GM12892 (cell line): Measurements from ENCODE around the gene ATPAF1.

ENCODE experiments used
- DNase-seq: peaks from one replicate; pipeline ENCODE4 v3.0.0; 2011; ENCODE audit not compliant: insufficient read length
- FAIRE-seq: peaks from 2 replicates; lab custom pipeline; 2011; peaks lifted over from hg19 to GRCh38; lab: Jason Lieb, UNC
- POLR2A ChIP-seq: IDR thresholded peaks from 2 replicates; pipeline ENCODE4 v1.6.1; 2011; ENCODE audit warnings: low read depth, low read length, control low read depth
- POLR2AphosphoS5 ChIP-seq: IDR thresholded peaks from 2 replicates; pipeline ENCODE4 v1.6.1; 2011; ENCODE audit warnings: low read depth, low read length, control low read depth
- TAF1 ChIP-seq: IDR thresholded peaks from 2 replicates; pipeline ENCODE4 v1.6.1; 2011; ENCODE audit warnings: low read depth, mild to moderate bottlenecking, control low read depth, low read length, borderline replicate concordance

Gene ATPAF1

DNA sequence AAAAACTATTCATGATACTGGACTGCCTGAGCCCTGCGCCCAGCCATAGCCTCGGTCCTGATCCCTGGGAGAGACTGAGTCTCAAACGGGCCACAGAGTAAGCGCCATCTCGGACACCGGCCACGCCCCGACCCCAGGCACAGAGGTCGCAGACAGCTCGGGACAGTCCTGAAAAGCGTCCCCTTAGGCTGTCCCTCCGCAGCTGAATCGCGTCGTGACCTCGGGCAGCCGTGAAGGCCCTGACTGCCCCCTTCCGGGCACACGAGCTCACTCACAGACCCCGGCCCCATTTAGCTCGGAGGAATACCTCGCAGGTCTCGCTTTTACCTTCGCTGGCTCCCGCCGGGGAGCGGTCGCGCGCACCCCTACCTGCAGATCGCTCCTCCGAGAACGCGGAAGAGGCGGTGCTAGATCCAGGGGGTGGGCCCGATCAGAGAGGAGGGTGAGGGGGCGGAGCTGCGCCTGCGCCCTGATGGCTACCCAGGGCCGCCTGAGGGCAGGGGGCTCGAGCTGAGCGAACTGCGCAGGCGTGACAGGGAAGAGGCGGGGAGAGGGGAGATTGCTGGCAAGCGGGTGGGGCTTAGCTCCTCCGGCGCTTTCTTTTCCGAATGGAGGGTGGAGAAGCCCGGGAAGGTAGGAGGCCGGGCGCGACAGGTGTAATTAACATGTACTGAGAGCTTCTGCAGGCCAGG lies 64.2 kb downstream of the ATPAF1 start, which contains the start of gene MKNK1:
TSS of gene MKNK1 (minus strand) at position 411 of the 692 bp plus-strand sequence. CDS start 20,941 bp downstream, outside the sequence.
- peak; percentile 17; the same call in 1 of the 2 replicates for TF ChIP-seq TAF1
- peak; percentile 88 for TF ChIP-seq POLR2AphosphoS5
- peak; percentile 93 for TF ChIP-seq POLR2A
- DNase-seq (peak; percentile 99), FAIRE-seq (peak; percentile 98)

DNA sequence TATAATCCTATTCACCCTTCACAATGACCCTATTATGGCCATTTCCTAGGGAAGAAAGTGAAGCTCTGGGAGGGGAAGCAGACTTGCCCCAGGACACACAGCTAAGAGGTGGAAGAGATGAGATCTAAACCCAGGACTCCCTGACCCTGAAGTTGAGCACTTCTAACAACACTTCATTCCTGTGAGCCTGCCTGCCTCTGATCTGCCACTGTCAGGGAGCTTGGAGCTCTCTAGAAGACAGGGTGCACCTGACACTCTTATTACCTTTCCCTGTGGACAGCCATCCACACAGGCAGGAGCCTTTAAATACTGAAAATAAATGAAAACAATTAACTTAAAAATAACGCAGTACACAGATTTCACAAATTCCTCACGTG lies 64.7 kb downstream of the ATPAF1 start:
- no peak for FAIRE-seq
- no peak for DNase-seq
- TF ChIP-seq POLR2A (no peak), TAF1 (no peak), POLR2AphosphoS5 (no peak)

DNA sequence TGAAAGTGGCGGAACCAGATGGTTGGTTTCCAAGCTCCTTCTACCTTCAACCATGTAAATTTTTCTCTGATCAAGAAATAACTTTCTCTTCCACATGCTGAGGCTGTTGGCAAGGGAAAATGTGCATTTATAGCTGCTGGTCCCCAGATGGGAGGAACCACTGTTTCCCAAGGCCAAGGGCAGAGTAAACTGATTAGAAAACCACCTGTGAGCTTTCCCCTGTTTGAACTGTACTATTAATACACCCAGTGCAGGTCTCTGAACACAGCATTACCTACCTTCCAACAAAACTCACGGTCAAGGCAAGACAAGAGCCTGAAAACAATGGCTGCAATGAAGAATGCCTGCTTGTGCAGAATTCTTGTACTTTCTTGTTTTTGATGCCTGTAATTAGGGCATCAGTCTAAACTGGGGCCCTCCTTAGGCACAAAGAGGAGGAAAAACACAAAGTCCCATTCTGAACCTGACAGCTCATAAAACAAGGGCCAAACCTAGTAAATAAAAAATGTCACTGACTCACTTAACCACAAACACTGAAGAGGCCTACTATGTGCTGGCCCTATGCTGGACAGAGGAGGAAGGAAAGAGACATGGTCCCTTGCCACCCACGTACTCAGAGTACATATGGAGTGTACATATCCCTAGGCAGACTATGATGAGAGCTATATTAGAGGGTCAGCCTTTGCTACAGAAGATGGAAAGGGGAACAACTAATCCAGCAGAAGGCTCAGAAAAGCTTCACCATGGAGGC lies 66.7 kb downstream of the ATPAF1 start:
- DNase-seq (no peak), FAIRE-seq (no peak)
- no peak for TF ChIP-seq POLR2AphosphoS5
- TF ChIP-seq TAF1, result no peak
- no peak for TF ChIP-seq POLR2A

DNA sequence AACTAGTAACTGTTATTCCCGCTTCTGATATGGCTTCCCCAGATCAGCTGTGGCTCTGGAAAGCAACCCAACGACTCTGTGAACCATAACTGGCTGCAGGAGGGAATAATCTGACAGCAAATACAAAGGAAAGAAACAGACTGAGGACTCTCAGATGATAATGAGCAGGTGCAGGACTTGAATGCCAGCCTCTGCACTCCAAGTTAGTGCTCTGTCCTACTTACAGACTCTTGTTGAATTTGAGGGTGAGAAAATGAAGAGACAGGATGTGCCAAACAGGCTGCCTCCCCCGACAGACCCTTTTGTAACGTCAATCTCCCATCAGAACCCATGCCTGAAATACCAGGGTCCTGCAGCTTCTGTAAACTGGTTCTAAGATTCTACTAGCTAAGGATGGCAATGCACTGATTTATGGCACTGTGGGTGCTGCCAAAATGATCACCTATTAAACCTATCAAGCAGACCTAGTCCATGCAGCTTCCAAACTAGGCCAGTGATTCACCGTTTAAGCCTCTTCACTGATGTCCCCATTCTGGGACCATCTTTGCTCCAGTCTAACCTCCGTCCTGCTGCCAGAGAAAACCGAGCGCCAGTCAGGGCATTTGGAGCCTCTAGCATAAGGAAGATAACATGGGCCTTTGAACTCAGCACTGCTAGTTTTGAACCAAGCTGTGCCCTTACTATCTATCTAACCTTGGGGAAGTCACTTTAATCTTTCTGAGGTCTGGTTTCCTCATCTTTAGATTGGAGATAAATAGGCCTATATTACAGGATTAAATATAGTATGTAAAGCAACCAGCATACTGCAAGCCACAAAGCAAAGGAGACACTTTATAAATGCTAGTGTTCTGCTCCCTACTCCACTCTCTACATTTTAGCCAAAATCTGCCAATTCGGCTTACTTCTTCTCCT lies 68.8 kb downstream of the ATPAF1 start:
- no peak for FAIRE-seq
- TF ChIP-seq TAF1 (no peak), POLR2A (no peak), POLR2AphosphoS5 (no peak)
- DNase-seq, result no peak

DNA sequence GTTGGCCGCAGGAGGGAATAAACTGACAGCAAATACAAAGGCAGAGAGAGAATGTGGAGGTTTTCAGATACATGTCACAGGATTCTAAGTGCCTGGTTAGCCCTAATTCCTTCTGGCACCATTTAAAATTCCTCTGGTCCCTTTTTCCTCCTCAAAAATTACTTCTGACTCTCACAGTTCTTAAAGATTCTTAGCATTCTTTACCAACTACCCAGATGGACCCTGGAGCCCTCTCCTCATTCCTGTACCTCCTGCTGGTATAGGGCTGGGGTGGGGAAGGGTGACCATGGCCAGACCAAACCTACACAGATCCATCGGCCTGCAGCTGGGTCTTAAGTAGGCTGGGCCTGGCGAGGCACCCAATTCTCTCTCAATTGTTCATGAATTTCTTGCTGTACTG lies 71.3 kb downstream of the ATPAF1 start:
- TF ChIP-seq POLR2AphosphoS5, result no peak
- DNase-seq (no peak), FAIRE-seq (no peak)

DNA sequence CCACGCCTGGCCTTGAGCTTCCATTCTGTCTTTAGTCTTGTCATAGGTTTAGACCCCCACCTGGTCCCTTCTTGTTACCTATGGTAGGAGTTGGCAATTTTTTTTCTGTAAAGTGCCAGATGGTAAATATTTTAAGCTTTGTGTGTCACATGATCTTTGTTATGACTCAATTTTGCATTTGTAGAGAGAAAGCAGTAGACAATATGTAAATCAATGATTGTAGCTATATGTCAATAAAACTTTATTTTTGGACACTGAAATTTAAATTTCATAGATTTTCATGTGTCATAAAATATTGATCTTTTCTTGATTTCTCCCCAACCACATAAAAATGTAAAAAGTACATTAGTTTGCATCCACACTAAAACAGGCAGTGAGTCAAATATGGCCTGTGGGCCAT lies 72.1 kb downstream of the ATPAF1 start:
- FAIRE-seq (no peak), DNase-seq (no peak)
- TF ChIP-seq TAF1 (no peak), POLR2AphosphoS5 (no peak), POLR2A (no peak)

DNA sequence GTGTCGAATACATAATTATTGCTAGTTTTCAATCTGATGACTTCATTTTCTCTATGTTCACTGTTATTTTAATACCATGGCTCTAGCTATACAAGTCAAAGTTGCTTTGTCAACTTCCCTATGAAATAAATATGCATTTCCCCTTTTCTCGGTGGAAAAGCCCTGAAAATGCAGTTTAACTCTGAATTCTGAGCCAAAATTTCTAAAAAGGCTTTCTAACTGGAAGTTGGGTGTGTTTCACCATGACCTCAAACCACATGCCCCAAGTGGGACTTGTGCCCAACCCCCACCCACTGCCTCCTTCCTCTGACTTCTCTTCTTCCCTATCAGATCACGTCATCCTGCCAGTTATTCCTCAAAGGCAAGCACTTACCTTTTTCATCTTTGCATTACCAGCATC lies 73.0 kb downstream of the ATPAF1 start:
- FAIRE-seq (no peak), DNase-seq (no peak)
- TF ChIP-seq TAF1, result no peak
- no peak for TF ChIP-seq POLR2A
- TF ChIP-seq POLR2AphosphoS5, result no peak

DNA sequence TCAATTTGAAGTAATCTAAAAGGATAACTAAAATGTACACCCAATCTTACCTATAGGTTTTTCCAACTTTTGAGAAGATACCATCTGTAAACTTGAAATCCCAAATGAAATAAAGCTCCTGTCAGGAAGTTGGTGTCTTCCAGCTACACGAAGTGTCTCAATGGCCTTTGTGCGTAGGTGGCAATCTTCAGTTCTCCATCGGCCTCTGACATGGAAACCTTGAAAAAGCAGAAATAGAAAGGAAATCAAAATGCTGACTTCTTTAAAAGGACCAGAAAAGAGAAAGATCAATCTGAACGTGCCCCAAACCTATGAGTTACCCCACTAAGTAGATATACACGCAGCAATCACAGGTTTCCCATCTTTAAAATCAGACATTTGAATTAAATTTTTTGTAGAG lies 74.1 kb downstream of the ATPAF1 start:
- no peak for TF ChIP-seq TAF1
- no peak for TF ChIP-seq POLR2AphosphoS5
- no peak for TF ChIP-seq POLR2A
- no peak for DNase-seq
- FAIRE-seq, result no peak

DNA sequence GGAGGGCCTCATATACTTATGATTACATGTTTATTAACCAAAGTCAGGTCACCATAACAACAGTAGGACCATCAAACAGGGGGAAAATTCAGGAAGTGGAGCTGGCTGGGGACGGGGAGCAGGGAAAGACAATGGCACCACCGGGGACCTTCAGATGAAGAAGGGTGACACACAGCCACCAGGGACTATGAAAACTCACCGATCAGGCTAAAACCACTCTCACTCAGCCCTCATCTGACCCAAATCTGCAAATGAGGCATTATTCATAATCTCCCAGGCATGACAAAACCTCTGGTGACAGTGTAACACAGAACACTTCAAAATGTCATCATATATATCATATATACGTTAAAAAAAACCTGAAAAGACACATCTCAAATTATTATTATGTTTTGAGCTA lies 75.3 kb downstream of the ATPAF1 start:
- no peak for DNase-seq
- TF ChIP-seq POLR2AphosphoS5 (no peak), POLR2A (no peak), TAF1 (no peak)
- FAIRE-seq, result no peak

DNA sequence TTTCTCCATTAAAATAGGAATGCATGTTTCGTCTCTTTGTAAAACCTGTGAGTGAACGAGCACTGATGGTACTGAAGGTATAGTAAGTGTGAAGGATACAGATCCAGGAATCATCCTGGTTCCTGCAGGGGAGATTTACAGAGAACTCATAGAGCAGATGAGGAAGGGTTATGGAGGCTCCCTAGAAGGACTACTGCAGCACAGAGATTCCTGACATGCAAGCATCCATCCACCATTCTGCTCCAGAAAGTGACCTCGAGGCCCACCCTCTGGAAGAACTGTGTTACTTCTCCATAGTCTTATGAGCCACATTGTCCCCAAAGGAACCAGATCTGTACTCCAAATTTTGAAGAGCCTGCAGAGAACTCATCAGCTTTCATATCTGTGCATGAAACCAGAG lies 78.6 kb downstream of the ATPAF1 start:
- DNase-seq (no peak), FAIRE-seq (no peak)
- TF ChIP-seq POLR2AphosphoS5 (no peak), POLR2A (no peak), TAF1 (no peak)

DNA sequence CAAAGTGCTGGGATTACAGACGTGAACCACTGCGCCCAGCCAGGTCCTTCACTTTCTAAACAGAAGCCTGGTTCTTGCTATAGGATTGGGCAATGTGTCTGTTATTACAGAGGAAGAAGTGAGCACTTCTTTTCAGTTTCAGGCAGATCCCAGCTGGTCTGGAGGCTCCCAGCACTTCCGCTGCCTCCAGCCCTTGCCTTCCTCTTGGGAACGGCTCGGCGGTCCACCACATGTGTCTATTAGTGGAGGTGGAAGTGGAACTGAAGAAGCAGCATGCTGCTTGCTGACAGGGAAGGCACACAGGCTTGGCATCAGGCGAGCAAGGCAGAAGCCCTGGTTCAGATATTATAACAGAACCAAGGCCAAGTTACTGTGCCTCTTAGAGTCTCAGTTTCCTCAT lies 81.1 kb downstream of the ATPAF1 start:
- TF ChIP-seq TAF1, result no peak
- no peak for TF ChIP-seq POLR2A
- no peak for TF ChIP-seq POLR2AphosphoS5
- no peak for DNase-seq
- no peak for FAIRE-seq
